Stimulated activated naive CD8-positive, alpha-beta T cell treated with anti-CD3 and anti-CD28 coated beads, Interleukin-15, Interleukin-2, amounts not matched to agents 100 U/mL and 50 U/mL, for 24 hours (primary cell): ENCODE data around the gene ZNF284.

Source experiments
- ATAC-seq: fragments of 150-1000 bp; cut with Tn5 transposase; one replicate; pipeline ENCODE4 v1.10.0; 2021
- DNase-seq: peaks from one replicate; pipeline ENCODE4 v3.0.0; 2021

ZNF284 gene

DNA sequence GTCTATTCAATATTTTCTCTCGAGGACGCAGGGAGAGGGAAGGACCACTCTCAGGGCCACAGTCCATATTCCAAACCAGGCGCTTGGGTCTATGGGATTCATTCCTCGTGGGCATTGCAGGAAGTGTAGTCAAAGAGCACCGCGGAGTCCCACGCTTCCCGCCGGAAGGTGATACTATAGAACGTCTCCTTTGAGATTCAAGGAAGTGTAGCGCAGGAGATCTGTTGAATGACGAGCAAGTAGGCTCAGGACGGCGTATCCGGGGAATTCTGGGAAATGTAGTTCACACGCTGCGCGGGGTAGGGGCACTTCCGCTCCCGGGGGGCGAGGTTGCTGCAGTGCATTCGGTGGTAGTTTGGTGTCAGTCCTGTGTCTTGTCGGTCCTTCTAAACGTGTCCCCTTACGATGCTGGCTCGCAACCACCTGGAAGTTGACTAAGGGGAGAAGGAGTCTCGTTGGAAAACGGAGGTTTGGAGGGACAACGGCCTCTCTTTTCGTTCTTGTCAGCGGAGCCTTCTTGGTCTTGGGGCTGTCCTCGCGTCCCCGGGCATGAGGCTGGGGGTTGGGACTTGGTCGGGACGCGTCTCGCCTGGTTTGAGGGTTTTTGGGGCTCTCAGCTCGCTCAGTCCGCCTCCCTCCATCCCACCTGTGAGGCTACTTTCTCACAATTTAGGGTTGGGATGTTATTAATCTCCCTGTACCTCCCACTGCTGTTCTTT lies at the start of gene ZNF284:
TSS of gene ZNF284 (plus strand) at position 336 of the 719 bp plus-strand sequence. CDS start 4,231 bp downstream, outside the sequence.
- DNase-seq (peak; percentile 81), ATAC-seq (peak; percentile 100)

GRCh38 chr19:44024900-44025216 lies 47.1 kb upstream of the ZNF284 start:
- DNase-seq (no peak), ATAC-seq (no peak)

DNA sequence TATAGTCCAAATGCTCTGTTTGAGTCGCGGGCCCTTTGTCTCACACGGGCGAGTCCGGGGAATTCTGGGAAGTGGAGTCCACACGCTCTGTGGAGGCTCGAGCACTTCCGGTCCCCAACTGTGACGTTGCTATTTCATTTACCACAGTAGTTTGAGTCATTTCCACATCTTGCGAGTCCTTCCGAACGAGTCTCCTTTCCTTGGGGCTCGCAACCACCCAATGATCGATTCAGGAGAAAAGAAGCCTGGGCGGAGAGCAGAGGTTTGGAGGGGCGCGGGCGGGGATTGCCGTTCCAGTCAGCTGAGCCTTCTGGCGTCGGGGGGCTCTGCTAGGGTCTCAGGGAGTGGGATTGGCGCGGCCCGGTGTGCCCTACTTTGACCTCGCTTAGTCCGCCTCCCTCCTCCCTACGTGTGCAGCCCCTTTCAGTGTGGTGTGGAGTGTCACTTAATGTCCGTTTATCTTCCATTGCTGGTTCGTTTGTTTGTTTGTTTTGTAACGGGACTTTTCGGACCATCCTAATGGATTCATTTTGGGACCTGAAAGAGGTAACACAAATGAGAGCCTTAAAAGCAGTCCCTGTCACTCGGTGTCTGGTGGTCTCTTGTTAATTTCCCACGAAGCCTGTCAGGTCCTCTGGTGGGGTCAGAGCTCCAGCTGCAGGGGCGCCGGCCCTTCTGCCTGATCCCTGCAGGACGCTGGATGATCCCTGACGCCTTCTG lies 46.6 kb upstream of the ZNF284 start, which contains the start of gene ZNF222:
TSS of gene ZNF222 (plus strand) at position 163 of the 720 bp plus-strand sequence. CDS start at position 221, 58 bp downstream.
- DNase-seq (peak; percentile 79), ATAC-seq (peak; percentile 99)

DNA sequence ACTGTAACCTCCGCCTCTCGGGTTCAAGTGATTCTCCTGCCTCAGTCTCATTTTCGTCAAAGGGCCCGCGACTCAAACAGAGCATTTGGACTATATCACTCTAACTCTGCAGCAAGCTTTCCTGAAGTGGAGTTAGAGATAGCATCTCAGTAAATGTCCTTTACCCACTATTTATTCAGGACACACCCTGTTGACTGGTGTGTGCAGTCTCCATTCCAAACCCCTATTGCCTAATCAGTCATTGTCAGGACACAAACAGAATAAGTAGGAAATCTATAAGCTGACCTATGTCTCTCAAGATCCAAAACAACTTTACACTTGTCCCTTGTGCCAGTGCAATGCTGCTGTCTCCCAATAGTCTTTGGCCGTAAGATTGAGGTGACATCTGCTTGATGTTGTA lies 45.3 kb upstream of the ZNF284 start:
- DNase-seq = no peak
- ATAC-seq = no peak

DNA sequence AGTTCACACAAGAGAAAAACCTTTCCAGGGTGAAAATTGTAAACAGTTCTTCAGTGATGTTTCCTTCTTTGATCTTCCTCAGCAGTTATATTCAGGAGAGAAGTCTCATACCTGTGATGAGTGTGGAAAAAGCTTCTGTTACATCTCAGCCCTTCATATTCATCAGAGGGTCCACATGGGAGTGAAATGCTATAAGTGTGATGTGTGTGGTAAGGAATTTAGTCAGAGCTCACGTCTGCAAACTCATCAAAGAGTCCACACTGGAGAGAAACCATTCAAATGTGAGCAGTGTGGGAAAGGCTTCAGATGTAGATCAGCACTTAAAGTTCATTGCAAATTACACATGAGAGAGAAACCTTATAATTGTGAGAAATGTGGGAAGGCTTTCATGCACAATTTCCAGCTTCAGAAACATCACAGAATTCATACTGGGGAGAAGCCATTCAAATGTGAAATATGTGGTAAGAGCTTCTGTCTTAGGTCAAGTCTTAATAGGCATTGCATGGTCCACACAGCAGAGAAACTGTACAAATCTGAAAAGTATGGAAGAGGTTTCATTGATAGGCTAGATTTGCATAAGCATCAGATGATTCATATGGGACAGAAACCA lies 39.9 kb upstream of the ZNF284 start:
- no peak for ATAC-seq
- no peak for DNase-seq

GRCh38 chr19:44042147-44042546 lies 29.8 kb upstream of the ZNF284 start:
- ATAC-seq (no peak), DNase-seq (no peak)

DNA sequence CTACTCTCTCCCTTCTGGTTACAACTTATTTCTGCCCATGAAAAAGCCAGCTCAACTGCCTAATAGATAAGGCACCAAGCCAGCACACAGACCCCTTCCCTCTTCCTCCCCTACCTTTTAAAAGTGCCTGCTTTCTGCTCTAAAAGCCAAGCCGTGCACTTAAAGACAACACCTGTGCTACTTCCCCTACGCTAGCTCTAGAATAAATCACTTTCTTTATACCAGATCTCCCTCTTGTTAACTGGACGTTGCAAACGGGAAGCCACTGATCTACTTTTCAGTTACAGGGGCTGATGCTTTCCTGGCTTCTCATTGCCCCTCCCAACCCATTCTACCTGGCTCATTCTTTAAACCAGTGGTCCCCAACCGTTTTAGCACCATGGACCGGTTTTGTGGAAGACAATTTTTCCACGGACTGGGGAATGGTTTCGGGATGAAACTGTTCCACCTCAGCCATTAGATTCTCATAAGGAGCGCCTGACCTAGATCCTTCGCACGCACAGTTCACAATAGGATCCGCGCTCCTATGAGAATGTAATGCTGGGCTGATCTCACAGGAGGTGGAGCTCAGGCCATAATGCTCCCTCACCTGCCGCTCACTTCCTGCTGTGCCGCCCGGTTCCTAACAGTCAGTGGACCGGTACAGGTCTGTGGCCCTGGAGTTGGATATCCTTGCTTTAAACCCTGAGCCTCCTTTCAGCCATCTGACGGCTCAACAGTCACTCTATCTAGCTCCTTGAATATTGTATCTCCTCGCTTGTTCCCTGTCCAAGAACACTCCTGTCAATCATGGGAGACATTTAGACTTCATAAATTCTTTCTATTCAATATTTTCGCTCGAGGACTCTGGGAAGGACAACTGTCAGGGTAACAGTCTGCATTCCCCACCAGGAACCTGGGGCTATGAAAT lies 21.0 kb upstream of the ZNF284 start:
- DNase-seq (peak; percentile 16), ATAC-seq (peak; percentile 60)

GRCh38 chr19:44051650-44052402 lies 20.1 kb upstream of the ZNF284 start, which contains the start of gene ZNF223:
ZNF223 (plus strand) TSS chr19:44052036; CDS start chr19:44055177, 3,141 bp downstream.
- peak; percentile 85 for ATAC-seq
- peak; percentile 63 for DNase-seq

DNA sequence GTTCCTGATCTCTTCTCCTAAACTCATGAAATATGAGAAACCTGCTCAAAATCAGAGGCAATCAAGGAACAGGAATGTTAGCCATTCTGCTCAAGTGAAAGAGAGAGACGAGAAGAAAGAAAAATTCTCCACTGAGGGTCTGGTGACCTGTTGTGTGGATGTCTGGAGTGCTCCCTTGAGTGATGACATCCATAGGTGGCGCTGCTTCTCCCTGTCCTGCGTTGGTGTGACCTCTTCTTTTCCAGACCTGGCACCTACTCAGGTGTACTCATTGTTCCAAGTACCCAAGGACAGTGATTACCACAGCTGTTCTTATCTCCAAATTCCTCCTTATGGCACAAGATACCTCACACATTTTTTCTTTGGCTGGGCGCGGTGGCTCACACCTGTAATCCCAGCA lies 16.1 kb upstream of the ZNF284 start:
- no peak for DNase-seq
- ATAC-seq = no peak

DNA sequence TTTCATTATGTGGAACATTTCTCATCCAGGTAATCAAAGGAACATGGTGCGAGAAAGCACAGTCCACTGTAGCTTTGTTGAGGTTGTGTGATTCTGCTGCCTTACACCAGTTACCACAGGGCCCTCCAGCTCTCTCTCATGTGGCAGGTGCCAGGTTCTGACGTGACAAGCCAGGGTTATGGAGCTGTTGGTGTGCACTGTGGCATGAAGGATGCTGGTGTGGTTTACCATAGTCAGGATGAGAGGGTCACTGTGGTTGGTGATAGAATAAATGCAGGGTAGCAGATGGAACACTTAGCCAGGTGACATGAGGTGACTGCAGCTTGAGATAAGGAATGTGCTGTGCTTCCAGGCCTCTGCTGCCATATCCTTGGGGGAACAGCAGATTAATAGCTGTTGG lies 12.7 kb upstream of the ZNF284 start:
- DNase-seq (no peak), ATAC-seq (no peak)

GRCh38 chr19:44061038-44061437 lies 10.9 kb upstream of the ZNF284 start:
- no peak for DNase-seq
- ATAC-seq = no peak

GRCh38 chr19:44066305-44066704 lies 5.7 kb upstream of the ZNF284 start:
- DNase-seq = no peak

GRCh38 chr19:44069415-44069814 lies 2.5 kb upstream of the ZNF284 start:
- no peak for ATAC-seq
- DNase-seq = no peak

More at GRCh38 chr19:44066305-44066704, 5.7 kb upstream of the ZNF284 start:
- no peak for ATAC-seq

DNA sequence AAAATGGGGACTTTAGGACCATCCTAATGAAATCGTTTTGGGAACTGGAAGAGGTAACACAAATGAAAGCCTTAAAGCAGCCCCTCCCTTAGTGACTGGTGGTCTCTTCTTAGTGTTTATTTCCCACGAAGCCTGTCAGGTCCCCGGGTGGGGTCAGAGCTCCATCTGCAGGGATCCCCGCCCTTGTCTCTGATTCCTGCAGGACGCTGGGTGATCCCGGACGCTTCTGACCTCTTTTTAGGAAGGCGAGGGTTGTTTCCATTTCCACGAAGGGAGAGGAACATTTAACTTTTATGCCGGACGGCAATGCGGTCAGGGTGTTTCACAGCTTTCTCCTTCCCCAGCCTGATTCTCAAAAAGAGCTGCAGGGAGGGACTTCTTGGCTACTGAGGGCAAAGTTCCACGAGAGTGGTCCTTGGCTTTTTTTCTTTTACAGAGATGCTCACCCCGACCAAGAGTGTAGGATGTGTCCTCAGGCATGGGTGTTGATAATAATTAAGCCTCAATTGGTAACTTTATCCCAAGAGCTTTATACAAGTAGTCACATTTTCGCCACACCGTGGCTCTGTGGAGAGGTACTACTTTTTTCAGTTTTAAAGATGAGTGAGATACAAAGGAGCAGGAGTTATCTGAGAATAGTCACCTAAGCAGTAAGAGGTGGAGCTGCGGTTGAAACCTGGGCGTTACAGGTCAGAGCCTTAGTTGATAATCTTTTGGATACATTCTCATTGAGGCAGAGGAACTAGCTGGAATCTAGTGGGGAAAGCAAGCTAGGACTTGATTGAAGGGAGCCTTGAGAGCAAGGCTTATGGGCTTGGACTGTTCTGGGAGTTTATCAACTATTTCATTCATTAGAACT lies 813 bp downstream of the ZNF284 start:
- ATAC-seq = no peak
- DNase-seq = peak; percentile 10

GRCh38 chr19:44076325-44076724 lies 4.4 kb downstream of the ZNF284 start:
- DNase-seq = no peak
- ATAC-seq = no peak

DNA sequence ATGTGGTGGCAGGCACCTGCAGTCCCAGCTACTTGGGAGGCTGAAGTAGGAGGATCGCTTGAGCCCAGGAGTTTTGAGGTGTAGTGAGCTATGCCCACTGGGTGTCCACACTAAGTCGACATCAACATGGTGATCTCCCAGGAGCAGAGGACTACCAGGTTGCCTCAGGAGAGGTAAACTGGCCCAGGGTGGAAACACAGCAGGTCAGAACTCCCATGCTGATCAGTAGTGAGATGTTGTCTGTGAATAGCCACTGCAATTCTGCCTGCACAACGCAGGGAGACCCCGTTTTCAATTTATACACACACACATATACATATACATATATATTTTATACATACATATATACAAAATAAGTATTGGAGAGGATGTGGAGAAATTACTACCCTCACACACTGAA lies 20.1 kb downstream of the ZNF284 start:
- ATAC-seq (no peak), DNase-seq (no peak)

DNA sequence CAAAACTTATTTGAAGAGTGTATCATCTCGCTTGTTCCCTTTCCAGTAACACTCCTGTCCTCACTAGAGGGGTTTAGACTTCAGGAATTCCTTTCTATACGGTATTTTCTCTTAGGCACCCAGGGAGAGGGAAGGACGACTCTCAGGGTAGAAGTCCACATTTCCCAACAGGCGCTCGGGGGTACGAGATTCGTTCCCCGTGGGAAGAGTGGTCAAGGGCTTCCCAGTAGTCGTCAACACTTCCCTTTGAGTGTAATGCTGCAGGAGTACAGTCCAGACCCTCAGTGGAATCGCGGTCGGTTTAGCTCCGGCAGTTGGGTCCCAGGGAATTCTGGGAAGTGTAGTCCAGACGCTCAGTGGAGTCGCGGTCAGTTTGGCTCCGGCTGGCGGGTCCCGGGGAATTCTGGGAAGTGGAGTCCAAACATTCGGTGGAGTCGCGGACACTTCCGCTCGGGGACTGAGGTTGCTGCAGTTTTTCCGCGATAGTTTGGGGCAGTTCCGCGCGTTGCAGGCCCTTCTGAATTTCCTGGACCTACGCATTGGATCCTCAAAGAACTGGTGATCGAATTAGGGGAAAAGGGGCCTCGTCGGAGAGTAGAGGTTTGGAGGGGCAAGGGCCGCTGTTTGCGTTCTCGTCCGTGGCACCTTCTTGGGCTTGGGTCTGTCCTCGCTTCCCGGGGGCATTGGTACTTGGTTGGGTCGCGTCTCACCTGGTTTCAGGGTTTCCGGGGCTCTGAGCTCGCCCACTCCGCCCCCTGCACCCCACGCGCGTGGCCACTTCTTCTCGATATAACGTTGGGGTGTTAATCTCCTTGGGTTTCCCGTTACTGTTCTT lies 22.2 kb downstream of the ZNF284 start, which contains the start of gene ZNF224:
TSS of gene ZNF224 (plus strand) at position 431 of the 835 bp plus-strand sequence. CDS start 3,513 bp downstream, outside the sequence.
- peak; percentile 84 for DNase-seq
- peak; percentile 92 for ATAC-seq

GRCh38 chr19:44107751-44108150 lies 35.8 kb downstream of the ZNF284 start:
- DNase-seq = no peak
- no peak for ATAC-seq

GRCh38 chr19:44109458-44109857 lies 37.5 kb downstream of the ZNF284 start:
- ATAC-seq (no peak), DNase-seq (no peak)
